IPS-NIHi11 (cell line): ENCODE results near the gene SGTB.

Experiments used
- DNase-seq: peaks from one replicate; pipeline ENCODE4 v3.0.0; 2012; ENCODE audit warnings: mixed read lengths, low spot score

SGTB gene, protein sequence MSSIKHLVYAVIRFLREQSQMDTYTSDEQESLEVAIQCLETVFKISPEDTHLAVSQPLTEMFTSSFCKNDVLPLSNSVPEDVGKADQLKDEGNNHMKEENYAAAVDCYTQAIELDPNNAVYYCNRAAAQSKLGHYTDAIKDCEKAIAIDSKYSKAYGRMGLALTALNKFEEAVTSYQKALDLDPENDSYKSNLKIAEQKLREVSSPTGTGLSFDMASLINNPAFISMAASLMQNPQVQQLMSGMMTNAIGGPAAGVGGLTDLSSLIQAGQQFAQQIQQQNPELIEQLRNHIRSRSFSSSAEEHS

GRCh38 chr5:65721720-65722574 lies at the start of gene SGTB, which contains the start of gene NLN:
TSS of gene SGTB (minus strand) at chr5:65722109. CDS start at chr5:65720807, 1,302 bp downstream.
TSS of gene NLN (plus strand) at chr5:65722205. CDS start at chr5:65722374, 169 bp downstream.
- peak; percentile 97 for DNase-seq

DNA sequence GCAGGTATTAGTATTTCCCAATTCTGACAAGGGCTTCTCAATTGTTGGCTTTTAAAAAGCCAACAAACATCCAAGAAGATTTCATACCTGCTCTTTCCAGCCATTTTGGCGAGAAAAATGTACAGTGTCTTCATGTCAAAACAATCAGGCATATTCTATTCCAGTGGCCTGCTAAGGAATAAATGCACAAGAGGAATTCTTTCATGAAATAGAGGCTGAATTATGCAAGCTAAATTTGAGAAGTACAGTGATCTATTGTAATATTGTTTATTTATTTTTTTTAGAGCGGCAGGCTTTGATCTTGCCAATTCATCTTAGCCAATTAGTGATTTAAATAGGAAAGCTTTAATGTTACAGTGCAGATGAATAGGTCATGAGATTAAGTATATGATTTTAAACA lies 49.4 kb upstream of the SGTB start:
- no peak for DNase-seq

GRCh38 chr5:65769539-65769938 lies 47.6 kb upstream of the SGTB start:
- DNase-seq: no peak

DNA sequence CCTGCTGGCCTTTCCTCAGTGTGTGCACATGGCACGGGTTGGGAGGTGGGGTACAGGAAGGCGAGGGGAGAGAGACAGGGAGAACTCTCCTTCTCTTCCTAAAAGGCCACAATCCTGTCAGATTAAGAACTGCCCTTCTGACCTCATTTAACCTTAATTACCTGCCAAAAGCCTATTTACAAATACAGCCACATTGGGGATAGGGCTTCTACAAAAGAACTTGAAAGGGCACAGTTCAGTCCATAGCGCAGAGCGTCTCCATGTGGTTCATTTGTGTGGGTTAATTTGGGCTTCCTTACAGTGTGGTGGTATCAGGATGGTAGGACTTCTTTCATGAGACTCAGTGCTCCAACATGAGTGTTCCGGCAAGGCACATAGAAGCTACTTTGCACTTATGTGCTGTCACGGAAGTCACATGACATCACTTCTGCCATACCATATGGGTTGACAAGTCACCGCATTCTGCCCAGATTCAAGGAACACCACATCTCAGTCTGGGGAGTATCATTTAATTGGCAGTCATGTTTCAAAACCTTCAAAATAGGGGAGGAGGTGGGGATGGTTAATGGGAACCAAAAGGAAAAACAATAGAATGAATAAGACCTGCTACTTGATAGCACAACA lies 46.9 kb upstream of the SGTB start:
- DNase-seq: no peak

DNA sequence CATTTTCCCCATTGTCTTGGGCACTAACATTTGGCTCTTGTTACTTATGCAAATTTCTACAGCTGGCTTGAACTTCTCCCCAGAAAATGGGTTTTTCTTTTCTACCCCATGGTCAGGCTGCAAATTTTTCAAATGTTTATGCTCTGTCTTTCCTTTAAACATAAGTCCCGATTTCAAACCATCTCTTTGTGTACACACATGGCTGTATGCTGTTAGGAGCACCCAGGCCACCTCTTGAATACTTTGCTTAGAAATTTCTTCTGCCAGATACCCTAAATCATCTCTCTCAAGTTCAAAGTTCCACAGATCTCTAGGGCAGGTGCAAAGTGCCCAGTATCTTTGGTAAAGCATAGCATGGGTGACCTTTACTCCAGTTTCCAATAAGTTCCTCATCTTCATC lies 45.7 kb upstream of the SGTB start:
- no peak for DNase-seq

DNA sequence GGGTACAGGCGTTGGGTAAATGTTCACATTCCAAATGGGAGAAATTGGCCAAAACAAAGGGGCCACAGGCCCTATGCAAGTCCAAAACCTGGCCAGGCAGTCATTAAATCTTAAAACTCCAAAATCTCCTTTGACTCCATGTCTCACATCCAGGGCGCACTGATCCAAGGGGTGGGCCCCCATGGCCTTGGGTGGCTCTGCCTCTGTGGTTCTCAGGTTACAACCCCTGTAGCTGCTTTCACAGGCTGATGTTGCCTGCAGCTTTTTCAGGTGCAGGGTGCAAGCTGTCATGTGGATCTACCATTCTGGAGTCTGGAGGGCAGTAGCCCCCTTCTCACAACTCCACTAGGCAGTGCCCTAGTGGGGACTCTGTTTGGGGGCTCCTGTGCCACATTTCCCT lies 44.9 kb upstream of the SGTB start:
- DNase-seq: no peak

- no peak for DNase-seq
Measured at GRCh38 chr5:65766175-65766574, 44.3 kb upstream of the SGTB start.

- no peak for DNase-seq
Measured at GRCh38 chr5:65765582-65765981, 43.7 kb upstream of the SGTB start.

- DNase-seq: no peak
Measured at GRCh38 chr5:65762234-65762633, 40.3 kb upstream of the SGTB start.

GRCh38 chr5:65760504-65761275 lies 38.8 kb upstream of the SGTB start:
- DNase-seq: no peak

GRCh38 chr5:65758546-65759144 lies 36.7 kb upstream of the SGTB start:
- DNase-seq: no peak

DNA sequence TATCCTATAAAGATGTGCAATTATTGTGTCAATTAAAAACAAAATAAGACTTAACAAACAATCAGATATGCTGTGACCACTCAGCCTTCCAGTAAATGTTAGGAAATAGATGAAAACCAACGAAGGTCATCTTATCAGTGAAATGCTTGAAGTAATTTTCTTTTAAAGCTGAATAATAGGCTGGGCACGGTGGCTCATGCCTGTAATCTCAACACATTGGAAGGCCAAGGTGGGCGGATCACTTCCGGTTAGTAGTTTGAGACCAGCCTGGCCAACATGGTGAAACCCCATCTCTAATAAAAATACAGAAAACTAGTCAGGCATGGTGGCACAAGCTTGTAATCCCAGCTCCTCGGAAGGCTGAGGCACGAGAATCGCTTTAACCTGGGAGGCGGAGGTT lies 31.3 kb upstream of the SGTB start:
- DNase-seq: no peak

GRCh38 chr5:65750938-65751337 lies 29.0 kb upstream of the SGTB start:
- no peak for DNase-seq

GRCh38 chr5:65749956-65750355 lies 28.0 kb upstream of the SGTB start:
- DNase-seq: no peak

GRCh38 chr5:65749221-65749844 lies 27.4 kb upstream of the SGTB start:
- DNase-seq: no peak

GRCh38 chr5:65742565-65743231 lies 20.8 kb upstream of the SGTB start:
- peak; percentile 31 for DNase-seq

GRCh38 chr5:65739162-65739561 lies 17.3 kb upstream of the SGTB start:
- no peak for DNase-seq

DNA sequence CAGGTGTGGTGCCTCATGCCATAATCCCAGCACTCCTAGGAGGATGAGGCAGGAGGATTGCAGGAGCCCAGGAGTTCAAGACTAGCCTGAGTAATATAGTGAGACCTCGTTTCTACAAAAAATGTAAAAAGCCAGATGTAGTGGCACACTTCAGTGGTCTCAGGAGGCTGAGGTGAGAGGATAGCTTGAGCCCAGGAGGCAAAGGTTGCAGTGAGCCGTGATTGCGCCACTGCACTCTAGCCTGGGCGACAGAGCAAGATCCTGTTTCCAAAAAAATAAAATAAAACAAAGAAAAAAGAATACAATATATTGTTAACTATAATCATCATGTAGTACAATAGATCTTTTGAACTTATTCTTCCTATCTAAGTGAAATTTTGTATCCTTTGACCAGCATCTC lies 16.4 kb upstream of the SGTB start:
- no peak for DNase-seq

GRCh38 chr5:65737842-65738241 lies 15.9 kb upstream of the SGTB start:
- DNase-seq: no peak

GRCh38 chr5:65736011-65736410 lies 14.1 kb upstream of the SGTB start:
- DNase-seq: no peak

DNA sequence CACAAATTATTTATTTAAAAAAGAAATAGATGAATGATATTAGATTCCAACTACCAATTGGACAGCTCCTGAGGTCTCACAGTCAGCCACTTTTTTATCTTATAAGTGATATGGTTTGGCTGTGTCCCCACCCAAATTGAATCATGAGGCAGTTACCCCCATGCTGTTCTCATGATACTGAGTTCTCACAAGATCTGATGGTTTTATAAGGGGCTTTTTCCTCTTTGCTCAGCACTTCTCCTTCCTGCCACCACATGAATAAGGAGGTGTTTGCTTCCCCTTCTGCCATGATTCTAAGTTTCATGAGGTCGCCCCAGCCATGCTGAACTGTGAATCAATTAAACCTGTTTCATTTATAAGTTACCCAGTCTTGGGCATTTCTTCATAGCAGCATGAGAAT lies 13.0 kb upstream of the SGTB start:
- DNase-seq: no peak
